C1 segment of cervical spinal cord (tissue), 14 donors: ENCODE results near the gene RPL34.

Source experiments
- DNase-seq, 14 donors: peaks; one replicate each; lab custom pipeline; 2025; lab: John Stamatoyannopoulos, UW

Gene RPL34

GRCh38 chr4:108624263-108625056 is 4.1 kb downstream of the RPL34 start:
- DNase-seq = no peak

DNA sequence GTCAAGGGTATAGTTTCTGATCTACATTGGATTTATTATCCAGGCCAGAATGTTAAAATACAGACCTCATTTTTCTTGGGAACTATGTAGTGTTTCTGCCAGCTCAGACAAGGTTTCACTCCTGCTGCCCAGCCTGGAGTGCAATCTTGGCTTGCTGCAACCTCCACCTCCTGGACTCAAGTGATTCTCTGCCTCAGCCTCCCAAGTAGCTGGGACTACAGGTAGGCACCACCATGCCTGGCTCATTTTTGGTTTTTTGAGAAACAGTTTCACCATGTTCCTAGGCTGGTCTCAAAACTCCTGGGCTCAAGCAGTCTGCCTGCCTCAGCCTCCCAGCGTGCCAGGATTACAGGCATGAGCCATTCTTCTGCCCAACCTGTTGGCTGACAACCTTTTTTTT is 5.7 kb downstream of the RPL34 start:
- no peak for DNase-seq

DNA sequence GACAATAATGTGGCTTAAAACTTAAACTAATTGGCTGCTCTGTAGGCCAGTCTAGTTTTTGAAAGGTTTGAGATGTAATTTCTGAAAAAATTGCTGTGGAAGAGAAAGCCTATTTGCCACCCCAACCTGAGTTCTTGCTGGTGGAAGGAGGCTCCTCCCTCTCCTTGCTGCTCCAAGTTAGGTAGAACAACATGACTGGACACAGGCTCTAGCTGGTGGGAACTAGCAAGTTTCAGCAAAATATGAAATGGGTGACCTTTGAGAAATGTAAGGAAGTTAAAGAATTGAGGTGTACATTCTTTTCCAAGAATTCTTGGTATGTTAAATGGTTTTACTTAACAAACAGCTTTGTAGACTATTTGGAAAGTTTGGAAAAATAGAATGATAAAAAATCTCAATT is 8.0 kb downstream of the RPL34 start:
- DNase-seq = no peak

DNA sequence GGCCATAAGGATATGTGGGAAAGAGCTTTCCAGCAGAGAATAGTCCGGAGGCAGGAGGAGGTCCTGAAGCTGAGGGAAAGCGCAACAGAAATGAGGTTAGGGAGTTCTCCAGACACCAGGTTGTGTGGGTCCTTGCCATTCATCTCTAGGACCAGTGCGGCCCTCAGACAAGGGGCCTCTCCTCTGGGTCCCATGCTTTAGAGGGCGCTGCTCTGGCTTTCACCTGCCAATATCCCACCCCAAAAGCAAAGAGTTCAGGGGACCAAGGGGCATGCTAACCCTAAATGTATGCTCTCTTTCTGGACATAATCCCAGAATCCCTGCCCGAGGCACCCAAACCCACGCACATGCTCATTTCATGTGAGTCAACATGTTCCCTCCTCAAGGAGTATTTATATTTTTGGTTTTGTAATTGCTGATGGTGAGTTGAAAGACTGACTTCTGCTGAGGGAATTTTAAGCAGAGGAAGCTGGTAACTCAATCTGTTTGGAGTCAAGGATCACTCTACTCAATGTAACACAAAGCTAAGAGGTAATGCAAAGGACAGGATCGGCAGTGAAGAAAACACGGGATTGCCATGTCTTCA is 14.8 kb downstream of the RPL34 start:
- no peak for DNase-seq

GRCh38 chr4:108636246-108636645 is 15.9 kb downstream of the RPL34 start:
- DNase-seq = no peak

DNA sequence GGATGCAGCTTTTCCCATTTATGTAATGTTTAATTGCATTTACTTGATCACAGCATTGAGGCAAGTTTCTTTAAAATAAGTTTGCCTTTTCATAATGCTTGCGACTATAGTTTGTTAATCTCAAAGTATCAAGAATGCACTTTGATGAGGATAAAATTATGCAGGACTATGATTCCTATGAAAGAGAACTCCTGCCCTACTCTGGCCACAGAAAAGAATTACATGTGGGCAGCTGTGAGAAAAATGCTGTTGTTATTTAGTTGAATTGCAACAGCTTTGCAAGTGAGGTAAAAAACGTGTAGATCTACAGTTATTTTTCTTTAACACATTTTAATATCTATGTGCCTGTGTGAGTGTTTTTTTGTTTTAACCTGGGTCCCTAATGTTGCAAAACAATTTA is 17.5 kb downstream of the RPL34 start:
- DNase-seq = no peak

GRCh38 chr4:108644237-108644636 is 23.9 kb downstream of the RPL34 start:
- DNase-seq = no peak

GRCh38 chr4:108646706-108647105 is 26.3 kb downstream of the RPL34 start:
- DNase-seq = no peak

DNA sequence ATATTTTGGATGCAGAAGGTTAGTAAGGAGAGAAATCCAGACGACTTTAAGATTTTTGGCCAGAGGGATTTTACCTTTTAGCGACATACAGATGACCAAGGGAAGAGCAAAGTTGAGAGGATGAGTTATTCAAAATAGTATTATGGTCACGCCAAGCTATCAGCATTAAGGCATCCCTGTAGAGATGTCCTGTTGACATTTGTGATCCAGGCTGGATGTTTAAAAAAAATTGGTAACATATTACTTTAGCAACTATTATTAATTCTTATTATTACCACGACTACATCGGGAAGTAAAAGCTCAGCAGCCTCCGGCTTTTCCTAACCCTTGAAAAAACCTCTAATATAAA is 29.5 kb downstream of the RPL34 start:
- DNase-seq = no peak

DNA sequence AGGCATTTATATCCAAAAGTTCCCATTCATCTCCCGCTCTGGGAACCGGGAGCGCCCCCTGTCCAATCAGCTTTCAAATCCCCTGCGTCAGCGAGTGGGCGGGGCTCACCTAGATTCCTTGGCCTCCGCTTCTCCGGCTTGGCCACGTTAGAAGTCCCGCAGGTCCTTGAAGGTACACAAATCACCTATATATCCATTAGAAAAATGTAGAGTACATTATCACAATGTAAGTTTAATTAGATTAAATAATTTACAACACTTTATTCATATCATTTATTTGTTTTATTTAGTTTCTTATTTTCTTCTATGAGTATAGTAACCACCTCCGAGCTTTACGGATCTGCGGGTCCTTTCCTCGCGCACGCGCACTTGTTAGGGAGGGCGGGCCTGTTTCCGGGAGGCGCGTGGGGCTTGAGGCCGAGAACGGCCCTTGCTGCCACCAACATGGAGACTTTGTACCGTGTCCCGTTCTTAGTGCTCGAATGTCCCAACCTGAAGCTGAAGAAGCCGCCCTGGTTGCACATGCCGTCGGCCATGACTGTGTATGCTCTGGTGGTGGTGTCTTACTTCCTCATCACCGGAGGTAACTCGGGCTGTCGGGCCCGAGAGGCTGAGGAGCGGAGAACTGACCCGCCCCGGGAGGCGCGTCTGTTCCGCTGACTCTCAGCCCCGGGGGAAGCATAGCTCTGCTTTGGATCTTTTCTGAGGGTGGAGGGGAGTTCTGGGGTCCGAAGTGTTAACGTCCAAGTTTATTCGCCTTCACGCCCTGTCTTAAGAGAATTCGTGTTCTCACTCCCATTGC is 30.0 kb downstream of the RPL34 start, which contains the start of gene OSTC:
OSTC (plus strand) TSS at position 388 of the 802 bp plus-strand sequence; CDS start at position 445, 57 bp downstream.
- peak; percentile 36 to 94 (median 88) for DNase-seq

DNA sequence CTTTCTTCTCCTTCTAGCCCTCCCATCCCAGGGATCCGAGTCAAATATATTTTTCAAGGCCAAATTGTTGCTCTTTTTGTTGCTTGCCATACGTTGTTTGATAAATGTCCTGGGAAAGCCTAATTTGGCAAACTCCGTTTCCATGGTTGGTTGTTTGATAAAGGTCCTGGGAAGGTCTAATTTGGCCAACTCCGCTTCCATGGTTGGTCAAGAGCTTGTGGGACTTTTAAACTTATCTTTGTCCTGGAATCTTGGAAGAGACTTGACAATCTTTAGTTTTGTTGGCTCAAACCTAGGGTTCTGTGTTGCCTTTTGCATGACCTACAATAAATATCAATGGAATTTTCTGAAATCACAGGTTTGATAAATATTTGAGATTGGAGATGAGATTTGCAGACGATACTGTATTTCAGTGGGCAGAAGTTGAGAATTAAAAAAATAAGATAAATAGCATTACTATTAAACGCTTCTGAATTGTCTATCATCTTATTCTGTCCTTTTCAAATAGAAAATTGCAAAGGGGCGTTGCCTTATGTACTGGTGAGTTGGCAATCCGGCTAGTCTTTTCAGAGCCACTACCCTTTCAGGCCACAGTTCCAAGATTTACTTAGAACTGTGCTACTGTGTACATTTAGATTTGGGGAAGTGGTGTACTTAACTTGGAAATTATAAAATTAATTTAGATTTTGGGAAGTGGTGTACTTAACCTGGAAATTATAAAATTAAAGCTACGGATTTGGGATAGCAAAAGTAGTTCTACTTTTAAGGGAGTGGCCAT is 30.8 kb downstream of the RPL34 start:
- peak in 1 of 14 donors; percentile 24 for DNase-seq

GRCh38 chr4:108662629-108663028 is 42.3 kb downstream of the RPL34 start:
- DNase-seq = no peak

DNA sequence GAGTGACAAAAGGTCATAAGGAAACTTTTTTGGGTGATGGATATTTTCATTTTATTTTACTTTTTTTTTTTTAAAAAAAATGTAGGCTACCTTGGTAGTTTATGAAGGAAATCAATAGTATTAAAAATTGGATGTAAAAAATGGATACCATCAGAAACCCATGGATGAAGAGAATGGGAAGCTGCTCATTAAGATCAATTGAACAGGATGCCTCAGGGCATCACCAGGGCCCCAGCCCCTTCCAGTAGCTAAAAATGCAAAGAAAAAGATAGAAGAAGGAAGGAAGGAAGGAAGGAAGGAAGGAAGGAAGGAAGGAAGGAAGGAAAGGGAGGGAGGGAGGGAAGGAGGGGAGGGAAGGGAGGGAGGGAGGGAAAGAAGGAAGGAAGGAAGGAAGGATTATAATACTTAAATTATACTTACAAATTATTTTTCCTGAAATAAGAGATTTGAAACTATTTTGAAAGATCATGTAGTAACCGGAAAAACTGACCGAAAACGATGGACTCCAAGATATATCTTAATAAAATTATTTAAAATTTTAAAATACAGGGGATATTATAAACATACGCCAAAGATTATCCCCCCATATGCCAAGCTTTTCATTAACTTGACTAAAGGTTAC is 54.1 kb downstream of the RPL34 start:
- no peak for DNase-seq
